HFFc6 (cell line): ENCODE data around the gene ZNF19. TPM values are rescaled to one million over a fixed set of nuclear protein-coding genes. Genes with fewer than 3 reads are reported as not detected.

ENCODE experiments used
- DNase-seq: peaks from one replicate; pipeline ENCODE4 v3.0.0-alpha.2; 2018
- H3K27ac Mint-ChIP-seq: 2 replicates; pipeline ENCODE4 v1.8.0; 2020; ENCODE audit warnings: mild to moderate bottlenecking, mixed read lengths
- H3K27me3 Mint-ChIP-seq: 2 replicates; pipeline ENCODE4 v1.8.0; 2021; ENCODE audit warnings: mild to moderate bottlenecking, moderate library complexity, mixed read lengths; ENCODE audit not compliant: insufficient read depth
- H3K36me3 Mint-ChIP-seq: 2 replicates; pipeline ENCODE4 v1.8.0; 2021; ENCODE audit warnings: low read depth, mixed read lengths
- H3K4me1 Mint-ChIP-seq: 2 replicates; pipeline ENCODE4 v1.8.0; 2020; ENCODE audit warnings: low read depth, mixed read lengths
- H3K4me3 Mint-ChIP-seq: 2 replicates; pipeline ENCODE4 v1.8.0; 2020; ENCODE audit warnings: mild to moderate bottlenecking, moderate library complexity, mixed read lengths
- H3K9me3 Mint-ChIP-seq: 2 replicates; pipeline ENCODE4 v1.8.0; 2020; ENCODE audit warnings: mild to moderate bottlenecking, mixed read lengths
- CTCF ChIP-seq: fragments of 200-600 bp; sonication (generic); IDR thresholded peaks from 2 replicates; pipeline ENCODE4 v1.5.0; 2021; ENCODE audit warnings: antibody characterized with exemption, mild to moderate bottlenecking
- total RNA-seq, 6 experiments: library from RNA; stranded (reverse); fragmentation: NEBNext Ultra II Directional; extraction: Animal tissue kit (Norgen Biotek cat#: 25700); gene quantifications; 2 replicates in 1 of 6; 3 replicates in 5 of 6; pipeline ENCODE4 v1.2.3, GENCODE V29; 2021

Gene ZNF19
- total RNA-seq, 6 experiments from 2014 or later, result 1.1 to 2.0 (median 1.6) TPM

GRCh38 chr16:71429581-71429980 is 59.5 kb downstream of the ZNF19 start:
- Mint-ChIP-seq H3K36me3 (no peaks in the 10 kb centered on the region), H3K4me3 (no peak overlapping the region), H3K4me1 (peaks cover 16% of the 10 kb centered on the region), H3K9me3 (no peaks in the 10 kb centered on the region; the same call in 1 of the 2 replicates), H3K27ac (peak overlapping the region; percentile 40; the same call in 1 of the 2 replicates), H3K27me3 (peaks cover 28% of the 10 kb centered on the region)
- no peak for DNase-seq
- TF ChIP-seq CTCF, result no peak

DNA sequence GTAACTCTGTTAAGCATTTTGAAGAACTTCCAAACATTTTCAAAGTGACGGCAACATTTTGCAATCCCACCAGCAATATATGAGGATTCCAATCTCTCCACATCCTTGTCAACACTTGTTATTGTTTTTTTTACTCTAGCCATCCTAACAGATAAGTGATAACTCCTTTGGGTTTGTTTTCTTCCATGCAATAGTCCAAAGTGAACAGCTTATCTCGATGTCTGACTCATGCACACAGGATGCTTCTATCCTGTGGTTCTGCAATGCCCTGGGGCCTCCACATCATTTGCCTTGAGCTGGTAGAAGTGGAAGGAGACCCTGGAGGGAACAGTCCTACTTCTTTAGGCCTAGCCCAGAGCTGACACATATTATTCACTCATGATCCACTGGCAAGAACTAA is 60.2 kb downstream of the ZNF19 start:
- H3K27me3 Mint-ChIP-seq, result peaks cover 34% of the 10 kb centered on the region
- H3K36me3 Mint-ChIP-seq, result no peaks in the 10 kb centered on the region
- peak overlapping the region; percentile 40 for H3K27ac Mint-ChIP-seq
- H3K4me1 Mint-ChIP-seq, result peaks cover 16% of the 10 kb centered on the region
- DNase-seq, result peak; percentile 81
- no peak overlapping the region for H3K4me3 Mint-ChIP-seq
- no peak for TF ChIP-seq CTCF
- H3K9me3 Mint-ChIP-seq, result no peaks in the 10 kb centered on the region; the same call in 1 of the 2 replicates

GRCh38 chr16:71428385-71428784 is 60.7 kb downstream of the ZNF19 start:
- Mint-ChIP-seq H3K27me3 (peaks cover 39% of the 10 kb centered on the region), H3K27ac (peak overlapping the region; percentile 40), H3K4me1 (peaks cover 16% of the 10 kb centered on the region), H3K9me3 (no peaks in the 10 kb centered on the region; the same call in 1 of the 2 replicates), H3K4me3 (no peak overlapping the region), H3K36me3 (no peaks in the 10 kb centered on the region)
- DNase-seq, result no peak
- no peak for TF ChIP-seq CTCF

GRCh38 chr16:71426880-71427615 is 62.1 kb downstream of the ZNF19 start:
- Mint-ChIP-seq H3K4me3 (no peak overlapping the region), H3K27ac (no peak overlapping the region)

DNA sequence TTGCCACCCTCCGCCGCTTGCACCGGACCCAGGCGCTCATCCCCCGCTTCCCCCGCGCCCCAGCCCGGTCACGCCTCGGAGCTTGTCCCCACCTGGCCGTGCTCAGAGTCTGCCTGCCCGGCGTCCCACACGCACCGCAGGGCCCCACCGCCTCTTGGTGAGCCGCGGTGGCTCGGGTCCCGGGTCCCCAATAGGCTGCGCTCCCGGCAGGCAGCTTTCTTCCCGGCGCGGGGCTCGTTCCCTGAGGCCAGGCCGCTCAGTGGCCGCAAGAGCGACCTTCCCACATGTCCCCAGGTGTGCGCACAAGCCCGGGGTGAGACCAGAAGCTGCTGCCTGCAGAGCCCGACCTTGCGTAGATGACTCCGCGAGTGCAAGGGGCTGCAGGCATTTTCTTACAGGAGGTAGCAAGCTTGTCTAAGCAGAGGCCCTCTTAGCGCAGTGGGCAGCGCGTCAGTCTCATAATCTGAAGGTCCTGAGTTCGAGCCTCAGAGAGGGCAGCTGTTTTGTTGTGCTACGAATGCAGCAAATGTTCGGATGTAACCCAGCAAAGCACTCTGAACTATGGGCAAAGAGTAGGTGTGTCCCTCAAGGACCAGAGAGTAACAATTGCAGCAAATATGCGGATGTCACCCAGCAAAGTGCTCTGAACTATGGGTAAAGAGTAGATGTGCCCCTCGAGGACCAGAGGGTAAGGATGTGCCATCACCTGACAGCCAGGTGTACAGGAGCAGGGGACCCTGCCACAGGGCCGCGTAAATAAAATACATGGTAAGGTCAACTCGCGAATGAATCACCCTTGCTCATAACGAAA is 62.9 kb downstream of the ZNF19 start:
- H3K4me1 Mint-ChIP-seq, result peaks cover 16% of the 10 kb centered on the region
- no peaks in the 10 kb centered on the region for H3K36me3 Mint-ChIP-seq
- peaks cover 36% of the 10 kb centered on the region for H3K27me3 Mint-ChIP-seq
- no peak for TF ChIP-seq CTCF
- H3K9me3 Mint-ChIP-seq, result no peaks in the 10 kb centered on the region
- H3K27ac Mint-ChIP-seq, result no peak overlapping the region
- no peak overlapping the region; the same call in 1 of the 2 replicates for H3K4me3 Mint-ChIP-seq
- peak; percentile 71 for DNase-seq

More at GRCh38 chr16:71426880-71427615, 62.1 kb downstream of the ZNF19 start:
- TF ChIP-seq CTCF, result no peak
- H3K36me3 Mint-ChIP-seq, result no peaks in the 10 kb centered on the region
- no peaks in the 10 kb centered on the region; the same call in 1 of the 2 replicates for H3K9me3 Mint-ChIP-seq
- peaks cover 35% of the 10 kb centered on the region for H3K27me3 Mint-ChIP-seq
- H3K4me1 Mint-ChIP-seq, result peaks cover 16% of the 10 kb centered on the region
- DNase-seq, result no peak
